Lung (tissue), 16 donors: ENCODE data around the gene MRPS16. TPM values are rescaled to one million over a fixed set of nuclear protein-coding genes. Genes with fewer than 3 reads are reported as not detected.

Experiments used
- ATAC-seq: fragments of 200-7000 bp; cut with Tn5 transposase; one replicate; pipeline ENCODE4 v1.9.1; 2020; ENCODE audit warnings: moderate number of reproducible peaks; ENCODE audit not compliant: insufficient read depth, low FRiP score
- DNase-seq, 3 donors: peaks; one replicate each; pipeline ENCODE4 v3.0.0-alpha.2; 2013 to 2017
- H3K27ac ChIP-seq, 2 donors: one replicate each; pipeline ENCODE4 v1.5.1; 2013; ENCODE audit warnings: mild to moderate bottlenecking in 2 of 2, moderate library complexity in 2 of 2, control low read depth in 1 of 2, inconsistent platforms in 1 of 2, low read depth in 1 of 2, low read length in 1 of 2
- H3K27me3 ChIP-seq, 3 donors: one replicate each; pipeline ENCODE4 v1.5.1; 2013; ENCODE audit warnings: low read length in 2 of 3; ENCODE audit not compliant: control insufficient read depth in 3 of 3, insufficient read depth in 3 of 3
- H3K36me3 ChIP-seq, 4 donors: one replicate each; pipeline ENCODE4 v1.5.1; 2013; ENCODE audit warnings: low read length in 4 of 4, mild to moderate bottlenecking in 1 of 4, moderate library complexity in 1 of 4; ENCODE audit not compliant: control insufficient read depth in 4 of 4, insufficient read depth in 4 of 4
- H3K4me1 ChIP-seq, 5 donors: one replicate each; pipeline ENCODE4 v1.5.1; 2013; ENCODE audit warnings: low read length in 5 of 5, mild to moderate bottlenecking in 2 of 5, moderate library complexity in 1 of 5; ENCODE audit not compliant: control insufficient read depth in 5 of 5, insufficient read depth in 5 of 5
- H3K4me3 ChIP-seq: one replicate; pipeline ENCODE4 v1.5.1; 2013; ENCODE audit warnings: mild to moderate bottlenecking, control low read depth, moderate library complexity
- H3K9ac ChIP-seq, 2 donors: one replicate each; pipeline ENCODE4 v1.5.1; 2013; ENCODE audit warnings: low read length in 2 of 2, control low read depth in 1 of 2; ENCODE audit not compliant: insufficient read depth in 1 of 2
- H3K9me3 ChIP-seq, 4 donors: one replicate each; pipeline ENCODE4 v1.5.1; 2013; ENCODE audit warnings: low read length in 3 of 4, mild to moderate bottlenecking in 1 of 4, moderate library complexity in 1 of 4; ENCODE audit not compliant: control insufficient read depth in 4 of 4, insufficient read depth in 3 of 4
- WGBS, 2 donors: extraction: QIAGEN DNeasy Blood & Tissue Kit; methylation state at CpG; one replicate each; pipeline ENCODE4 v1.1.7; 2013; 5-methylcytosine and 5-hydroxymethylcytosine counted together
- long read RNA-seq, 5 donors: transcript quantifications; one replicate each; lab custom pipeline, GENCODE V29; 2026
- polyA plus RNA-seq, 2 donors: library from polyadenylated mRNA; stranded (reverse); fragments of 200-250 nt; gene quantifications; one replicate each; pipeline ENCODE4 v1.2.1, GENCODE V29; 2013
- total RNA-seq, 2 donors: library from RNA; depleted of rRNA in 1 of 2; stranded (reverse); fragments of >200 nt in 1 of 2; gene quantifications; one replicate each; pipeline ENCODE4 v1.2.1, GENCODE V29; 2014 to 2021
- TF ChIP-seq, protein P1 (sequence below): IDR thresholded peaks from 2 replicates; pipeline ENCODE4 v1.5.1; 2012; ENCODE audit warnings: mild to moderate bottlenecking; ENCODE audit errors: control extremely low read depth, extremely low read depth
- donor health status: control.
- donor health status: control.
- donor health status: Bipolar disorder and iron deficiency.
- donor health status: healthy.
- donor health status: DM: yes; HTN: yes; CAD: no.

Gene MRPS16
- 10 to 100 TPM; 32.7 to 96.1 TPM for total RNA-seq
- 10 to 100 TPM; 61.4 to 65.3 TPM for polyA plus RNA-seq
- long read RNA-seq, donor 1, transcript MRPS16-202 (3 exons, 2,634 nt): major isoform, 44 of 55 reads
- long read RNA-seq, donor 1, partial matches to known transcripts: 7 of 55 reads
- long read RNA-seq, donor 1, other reads (novel, unspliced or antisense): 0 of 55 reads
- long read RNA-seq, donor 2, transcript MRPS16-202 (3 exons, 2,634 nt): major isoform, 23 of 26 reads
- long read RNA-seq, donor 2, partial matches to known transcripts: 0 of 26 reads
- long read RNA-seq, donor 2, other reads (novel, unspliced or antisense): 0 of 26 reads
- long read RNA-seq, donor 3, transcript MRPS16-202 (3 exons, 2,634 nt): major isoform, 28 of 34 reads
- long read RNA-seq, donor 3, partial matches to known transcripts: 0 of 34 reads
- long read RNA-seq, donor 3, other reads (novel, unspliced or antisense): 0 of 34 reads
- long read RNA-seq, donor 4, transcript MRPS16-202 (3 exons, 2,634 nt): major isoform, 14 of 15 reads
- long read RNA-seq, donor 4, partial matches to known transcripts: 0 of 15 reads
- long read RNA-seq, donor 4, other reads (novel, unspliced or antisense): 0 of 15 reads
- long read RNA-seq, donor 5, transcript MRPS16-202 (3 exons, 2,634 nt): major isoform, 44 of 63 reads
- long read RNA-seq, donor 5, partial matches to known transcripts: 12 of 63 reads
- long read RNA-seq, donor 5, other reads (novel, unspliced or antisense): 6 of 63 reads

DNA sequence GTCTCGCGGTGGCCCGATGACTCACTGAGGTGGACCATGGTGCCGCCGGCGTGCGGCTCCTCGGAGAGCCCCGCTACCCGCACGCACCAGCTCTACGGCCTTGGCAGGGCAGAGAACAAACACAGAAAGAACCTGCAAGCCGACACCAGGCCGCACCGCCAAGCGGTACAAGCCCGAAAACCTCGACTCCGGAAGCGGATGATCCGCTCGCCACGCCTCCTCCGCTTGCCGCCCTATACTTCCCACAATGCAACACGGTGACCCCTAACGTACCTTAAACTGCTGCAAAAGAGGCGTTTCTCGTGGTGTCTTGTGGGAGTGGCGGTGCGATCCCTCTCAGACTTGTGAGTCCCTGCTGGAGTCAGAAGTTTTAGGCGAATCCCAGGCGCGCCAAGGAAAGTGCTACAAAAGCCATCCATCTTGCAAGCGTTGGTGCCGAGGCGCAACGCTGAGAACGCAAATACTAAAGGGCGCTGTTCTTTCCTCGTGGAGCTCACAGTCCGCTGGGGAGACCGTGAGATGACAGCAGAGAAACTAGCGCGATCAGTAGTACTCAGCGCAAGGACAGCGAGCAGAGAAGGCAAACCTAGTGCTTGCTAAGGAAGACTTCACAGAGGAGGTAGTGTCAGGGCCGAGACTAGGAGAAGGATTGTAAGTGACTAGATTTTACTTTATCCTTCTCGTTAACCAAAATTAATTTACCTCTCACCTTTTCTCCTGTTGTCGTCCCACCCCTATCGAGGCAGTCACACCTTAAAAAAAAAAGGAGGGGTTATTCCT, at the start of gene MRPS16:
Gene MRPS16 (minus strand): TSS at position 200 of the 780 bp plus-strand sequence. CDS start 162 bp downstream, at position 38.
- peak within 1 kb of the TSS; percentile 94 for H3K4me3 ChIP-seq
- peak within 1 kb of the TSS; percentile 92 to 97 for H3K9ac ChIP-seq
- no peaks in the 10 kb centered on the region for H3K27me3 ChIP-seq
- H3K4me1 ChIP-seq: peaks cover 4 to 22% (median 9%) of the 10 kb centered on the region in 5 donors
- H3K36me3 ChIP-seq: peaks cover 0 to 6% (median 2%) of the 10 kb centered on the region in 4 donors
- peak; percentile 96 to 99 (median 98) for DNase-seq
- peak within 1 kb of the TSS; percentile 90 to 92 for H3K27ac ChIP-seq
- 0% methylated on average over 51 of the region's 51 CpGs for WGBS, 2 donors
- H3K9me3 ChIP-seq: no peaks in the 10 kb centered on the region
- peak; percentile 98 for ATAC-seq
- TF ChIP-seq, protein P1, sequence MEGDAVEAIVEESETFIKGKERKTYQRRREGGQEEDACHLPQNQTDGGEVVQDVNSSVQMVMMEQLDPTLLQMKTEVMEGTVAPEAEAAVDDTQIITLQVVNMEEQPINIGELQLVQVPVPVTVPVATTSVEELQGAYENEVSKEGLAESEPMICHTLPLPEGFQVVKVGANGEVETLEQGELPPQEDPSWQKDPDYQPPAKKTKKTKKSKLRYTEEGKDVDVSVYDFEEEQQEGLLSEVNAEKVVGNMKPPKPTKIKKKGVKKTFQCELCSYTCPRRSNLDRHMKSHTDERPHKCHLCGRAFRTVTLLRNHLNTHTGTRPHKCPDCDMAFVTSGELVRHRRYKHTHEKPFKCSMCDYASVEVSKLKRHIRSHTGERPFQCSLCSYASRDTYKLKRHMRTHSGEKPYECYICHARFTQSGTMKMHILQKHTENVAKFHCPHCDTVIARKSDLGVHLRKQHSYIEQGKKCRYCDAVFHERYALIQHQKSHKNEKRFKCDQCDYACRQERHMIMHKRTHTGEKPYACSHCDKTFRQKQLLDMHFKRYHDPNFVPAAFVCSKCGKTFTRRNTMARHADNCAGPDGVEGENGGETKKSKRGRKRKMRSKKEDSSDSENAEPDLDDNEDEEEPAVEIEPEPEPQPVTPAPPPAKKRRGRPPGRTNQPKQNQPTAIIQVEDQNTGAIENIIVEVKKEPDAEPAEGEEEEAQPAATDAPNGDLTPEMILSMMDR: no peak

DNA sequence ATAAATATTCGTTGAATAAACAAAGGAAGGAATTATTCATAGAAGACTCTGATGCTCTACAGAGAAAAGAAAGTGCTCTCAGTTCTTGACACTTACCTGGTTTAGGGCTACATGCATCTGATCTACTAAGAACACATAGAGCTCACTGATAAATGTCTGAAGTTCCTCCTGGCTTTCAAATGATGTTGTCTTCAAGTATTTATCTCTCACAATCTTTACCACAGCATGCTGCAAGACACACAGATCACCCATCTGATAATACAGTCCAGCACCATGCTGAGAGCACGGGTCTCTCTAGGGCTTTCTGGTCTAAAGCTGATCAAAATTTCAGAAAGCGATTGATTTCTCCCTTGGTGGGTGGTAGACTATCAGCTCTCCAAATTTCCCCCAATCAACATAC, 44.5 kb upstream of the MRPS16 start:
- no peak for ATAC-seq
- Histone ChIP-seq H3K9me3 (no peaks in the 10 kb centered on the region), H3K4me3 (no peak overlapping the region), H3K9ac (no peak overlapping the region), H3K27me3 (no peaks in the 10 kb centered on the region), H3K4me1 (no peaks in the 10 kb centered on the region), H3K36me3 (peaks cover 0 to 5% (median 0%) of the 10 kb centered on the region in 4 donors), H3K27ac (no peak overlapping the region)
- 78 to 84% methylated on average over 3 of the region's 3 CpGs for WGBS, 2 donors
- DNase-seq: no peak
- TF ChIP-seq, protein P1: no peak

DNA sequence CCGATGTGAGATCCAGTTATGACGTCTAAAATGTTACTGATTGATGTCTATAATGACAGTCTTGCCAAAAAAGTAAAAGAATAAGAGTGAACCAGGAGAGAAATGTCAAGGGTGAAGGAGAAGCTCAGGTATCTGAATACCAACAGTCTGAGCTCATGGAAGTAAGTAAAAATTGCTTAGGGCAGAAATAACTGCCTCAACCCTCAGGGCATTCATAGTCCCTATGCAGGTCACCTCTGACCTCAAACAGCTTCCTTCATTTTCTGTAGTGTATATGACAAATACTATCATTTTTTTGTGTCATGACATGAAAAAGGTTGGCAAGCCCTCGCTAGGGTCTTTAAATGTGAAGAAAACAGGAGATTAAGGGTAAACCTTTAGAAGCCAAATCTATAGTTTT, 41.0 kb upstream of the MRPS16 start:
- no peak overlapping the region for H3K9ac ChIP-seq
- DNase-seq (no peak), ATAC-seq (no peak)
- TF ChIP-seq, protein P1: no peak
- WGBS, 2 donors: 86 to 87% methylated on average over 3 of the region's 3 CpGs
- H3K4me1 ChIP-seq: no peaks in the 10 kb centered on the region
- no peaks in the 10 kb centered on the region for H3K27me3 ChIP-seq
- no peak overlapping the region for H3K27ac ChIP-seq
- no peak overlapping the region for H3K4me3 ChIP-seq
- no peaks in the 10 kb centered on the region for H3K9me3 ChIP-seq
- H3K36me3 ChIP-seq: peaks cover 0 to 2% (median 0%) of the 10 kb centered on the region in 4 donors
